Neutrophil (primary cell): ENCODE data around the gene ABCC4.

Experiments used
- H3K27ac ChIP-seq: fragments of 200-600 bp; sonication (generic); 2 replicates; pipeline ENCODE4 v1.5.1; 2016; ENCODE audit warnings: mild to moderate bottlenecking, moderate library complexity
- H3K27me3 ChIP-seq: fragments of 200-600 bp; sonication (generic); 2 replicates; pipeline ENCODE4 v1.6.0; 2016; ENCODE audit warnings: mild to moderate bottlenecking
- H3K36me3 ChIP-seq: fragments of 200-600 bp; sonication (generic); 2 replicates; pipeline ENCODE4 v1.5.1; 2017
- H3K4me1 ChIP-seq, 2 experiments: fragments of 200-600 bp in 1 of 2; sonication (generic) in 1 of 2; 1 replicate in 1 of 2; 2 replicates in 1 of 2; pipeline versions ENCODE4 v1.5.1 to v1.6.1; 2013 to 2016; ENCODE audit warnings: low read depth in 1 of 2, low read length in 1 of 2, mild to moderate bottlenecking in 1 of 2, moderate library complexity in 1 of 2; ENCODE audit not compliant: control insufficient read depth in 1 of 2, insufficient read depth in 1 of 2
- H3K4me3 ChIP-seq, 2 experiments: fragments of 200-600 bp in 1 of 2; sonication (generic) in 1 of 2; 1 replicate in 1 of 2; 2 replicates in 1 of 2; pipeline ENCODE4 v1.5.1; 2013 to 2016; ENCODE audit warnings: low read depth in 1 of 2, low read length in 1 of 2, mild to moderate bottlenecking in 1 of 2, moderate library complexity in 1 of 2
- H3K9me3 ChIP-seq: fragments of 200-600 bp; sonication (generic); 2 replicates; pipeline ENCODE4 v1.5.1; 2016
- TF ChIP-seq, protein P1 (sequence below): fragments of 200-600 bp; sonication (generic); IDR thresholded peaks from 2 replicates; pipeline ENCODE4 v1.5.1; 2016; ENCODE audit warnings: antibody characterized with exemption

ABCC4 gene

DNA sequence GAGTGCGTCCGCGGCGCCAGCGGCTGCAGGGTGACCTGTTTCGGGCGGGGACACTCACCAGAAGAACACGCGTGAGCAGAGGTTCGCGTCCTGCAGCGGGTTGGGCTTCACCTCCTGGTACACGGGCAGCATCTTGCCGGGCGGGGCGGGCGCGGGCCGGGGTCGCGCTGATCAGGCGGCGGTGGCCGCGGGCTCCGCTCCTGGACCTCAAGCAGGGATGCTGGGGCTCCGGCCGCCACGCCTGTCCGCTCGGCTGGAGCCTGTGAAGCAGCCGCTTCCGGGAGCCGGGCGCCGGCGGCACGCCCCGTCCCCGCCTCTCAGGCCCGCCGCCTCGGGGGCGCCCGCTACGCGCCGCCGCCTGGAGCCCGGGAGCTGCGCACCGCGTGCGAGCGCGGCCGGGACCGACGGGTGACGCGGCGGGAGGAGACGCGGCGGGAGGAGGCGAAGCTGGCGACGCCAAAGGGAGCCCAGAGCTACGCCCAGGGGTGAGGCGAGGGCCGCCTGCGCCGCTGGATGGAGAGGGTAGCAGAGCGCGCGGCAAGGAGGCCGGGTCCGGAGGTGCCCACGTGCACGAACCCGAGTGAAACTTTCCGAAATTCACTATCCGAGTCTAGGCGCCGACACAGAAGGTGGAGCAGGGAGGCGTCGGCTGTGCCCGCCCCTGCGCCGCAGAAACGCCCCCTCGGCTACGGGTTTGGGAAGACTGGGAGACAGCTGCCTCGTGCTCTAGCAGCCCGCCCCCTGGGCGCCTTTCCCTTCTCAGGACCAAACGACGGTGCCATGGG lies at the start of gene ABCC4:
Gene ABCC4, minus strand, starts transcription at position 269 of the 785 bp plus-strand sequence. Its CDS starts 137 bp downstream, at position 132.
- no peak within 1 kb of the TSS for H3K27ac ChIP-seq
- no peaks in the 10 kb centered on the region for H3K36me3 ChIP-seq
- TF ChIP-seq, protein P1, sequence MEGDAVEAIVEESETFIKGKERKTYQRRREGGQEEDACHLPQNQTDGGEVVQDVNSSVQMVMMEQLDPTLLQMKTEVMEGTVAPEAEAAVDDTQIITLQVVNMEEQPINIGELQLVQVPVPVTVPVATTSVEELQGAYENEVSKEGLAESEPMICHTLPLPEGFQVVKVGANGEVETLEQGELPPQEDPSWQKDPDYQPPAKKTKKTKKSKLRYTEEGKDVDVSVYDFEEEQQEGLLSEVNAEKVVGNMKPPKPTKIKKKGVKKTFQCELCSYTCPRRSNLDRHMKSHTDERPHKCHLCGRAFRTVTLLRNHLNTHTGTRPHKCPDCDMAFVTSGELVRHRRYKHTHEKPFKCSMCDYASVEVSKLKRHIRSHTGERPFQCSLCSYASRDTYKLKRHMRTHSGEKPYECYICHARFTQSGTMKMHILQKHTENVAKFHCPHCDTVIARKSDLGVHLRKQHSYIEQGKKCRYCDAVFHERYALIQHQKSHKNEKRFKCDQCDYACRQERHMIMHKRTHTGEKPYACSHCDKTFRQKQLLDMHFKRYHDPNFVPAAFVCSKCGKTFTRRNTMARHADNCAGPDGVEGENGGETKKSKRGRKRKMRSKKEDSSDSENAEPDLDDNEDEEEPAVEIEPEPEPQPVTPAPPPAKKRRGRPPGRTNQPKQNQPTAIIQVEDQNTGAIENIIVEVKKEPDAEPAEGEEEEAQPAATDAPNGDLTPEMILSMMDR: no peak
- H3K9me3 ChIP-seq: no peaks in the 10 kb centered on the region
- peak within 1 kb of the TSS; percentile 35 to 56 for H3K4me3 ChIP-seq
- peaks cover 56% of the 10 kb centered on the region for H3K27me3 ChIP-seq
- H3K4me1 ChIP-seq: peaks cover 14 to 15% of the 10 kb centered on the region in 2 experiments

GRCh38 chr13:95349267-95349666 lies 48.0 kb upstream of the ABCC4 start:
- no peaks in the 10 kb centered on the region for H3K9me3 ChIP-seq
- H3K27me3 ChIP-seq: no peaks in the 10 kb centered on the region
- TF ChIP-seq, protein P1: no peak

DNA sequence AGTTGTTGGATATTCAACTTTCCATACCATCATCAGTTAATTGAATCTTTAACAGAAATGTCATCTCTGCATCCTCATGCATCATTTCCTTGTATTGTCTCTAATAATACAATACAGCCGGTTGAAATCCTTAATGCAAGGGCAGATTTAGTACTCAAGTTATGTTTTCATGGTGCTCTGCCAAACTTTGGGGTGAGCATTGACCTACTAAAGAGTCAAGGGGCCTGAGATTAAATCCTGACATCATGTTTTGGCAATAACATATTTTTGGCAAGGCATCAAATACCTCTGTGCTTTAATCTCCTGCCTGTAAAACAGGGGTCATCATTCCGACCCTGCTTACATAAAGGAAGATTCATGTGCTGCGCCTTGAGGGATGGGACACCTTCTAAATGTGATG lies 42.7 kb upstream of the ABCC4 start:
- H3K9me3 ChIP-seq: no peaks in the 10 kb centered on the region
- no peaks in the 10 kb centered on the region for H3K27me3 ChIP-seq
- H3K27ac ChIP-seq: no peak overlapping the region
- H3K36me3 ChIP-seq: no peaks in the 10 kb centered on the region
- H3K4me1 ChIP-seq: no peaks in the 10 kb centered on the region
- H3K4me3 ChIP-seq: no peak overlapping the region
- TF ChIP-seq, protein P1: no peak

More at GRCh38 chr13:95349267-95349666, 48.0 kb upstream of the ABCC4 start:
- Histone ChIP-seq H3K36me3 (no peaks in the 10 kb centered on the region), H3K4me3 (no peak overlapping the region), H3K27ac (no peak overlapping the region), H3K4me1 (no peaks in the 10 kb centered on the region)

- H3K4me3 ChIP-seq: no peak overlapping the region
- TF ChIP-seq, protein P1: no peak
- H3K9me3 ChIP-seq: no peaks in the 10 kb centered on the region
- H3K27ac ChIP-seq: no peak overlapping the region
- no peaks in the 10 kb centered on the region for H3K27me3 ChIP-seq
- no peaks in the 10 kb centered on the region for H3K4me1 ChIP-seq
- H3K36me3 ChIP-seq: no peaks in the 10 kb centered on the region
Measured at GRCh38 chr13:95341441-95341840, 40.2 kb upstream of the ABCC4 start.

GRCh38 chr13:95338905-95339304 lies 37.7 kb upstream of the ABCC4 start:
- H3K4me3 ChIP-seq: no peak overlapping the region
- H3K27me3 ChIP-seq: no peaks in the 10 kb centered on the region
- H3K4me1 ChIP-seq: no peaks in the 10 kb centered on the region
- H3K9me3 ChIP-seq: no peaks in the 10 kb centered on the region
- no peaks in the 10 kb centered on the region for H3K36me3 ChIP-seq
- no peak overlapping the region for H3K27ac ChIP-seq
- TF ChIP-seq, protein P1: no peak
